ENCODE data around the gene SLC35F2.

DNA sequence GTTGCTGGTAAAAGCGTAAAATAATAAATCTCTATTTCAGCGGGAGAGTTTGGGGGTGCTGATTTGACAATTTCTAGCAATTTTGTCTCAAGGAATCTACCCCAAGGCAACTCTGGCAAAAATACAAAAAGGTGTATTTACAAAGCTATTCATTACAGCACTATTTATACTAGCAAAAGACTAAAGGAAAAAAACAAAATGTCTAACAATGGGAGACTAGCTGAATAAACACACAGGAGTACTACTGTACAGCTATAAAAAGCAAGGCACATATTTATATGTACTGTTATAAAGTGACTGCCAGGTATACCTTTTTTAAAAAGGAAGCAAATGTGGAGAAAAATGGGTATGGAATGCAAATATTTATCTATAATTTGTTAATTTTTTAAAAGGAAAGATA, 32.7 kb downstream of the SLC35F2 start:
- TF ChIP-seq CTCF (IDR thresholded peaks at IDR 0.05) (no peak), POLR2A (IDR thresholded peaks at IDR 0.05) (no peak)
